Inflammatory macrophage treated with lipopolysaccharide for 1 hour (primary cell): Measurements from ENCODE around the gene STARD5.

ENCODE experiments used
- DNase-seq, 2 donors: peaks; one replicate each; pipeline ENCODE4 v3.0.0-alpha.2; 2020 to 2022

The STARD5 gene

GRCh38 chr15:81271761-81272644 is 51.9 kb downstream of the STARD5 start:
- DNase-seq = no peak

GRCh38 chr15:81270781-81271491 is 53.0 kb downstream of the STARD5 start:
- no peak for DNase-seq

GRCh38 chr15:81270188-81270587 is 53.8 kb downstream of the STARD5 start:
- DNase-seq = no peak

- DNase-seq = peak; percentile 81 to 88
Observed at GRCh38 chr15:81268881-81269601, 54.9 kb downstream of the STARD5 start.

GRCh38 chr15:81268340-81268739 is 55.6 kb downstream of the STARD5 start:
- no peak for DNase-seq

GRCh38 chr15:81265944-81266775 is 57.8 kb downstream of the STARD5 start:
- DNase-seq = peak; percentile 64 to 93

GRCh38 chr15:81265256-81265943 is 58.5 kb downstream of the STARD5 start:
- peak; percentile 25 to 31 for DNase-seq

- DNase-seq = no peak
Observed at GRCh38 chr15:81264072-81264857, 59.7 kb downstream of the STARD5 start.

GRCh38 chr15:81263477-81263876 is 60.5 kb downstream of the STARD5 start:
- DNase-seq = no peak

- DNase-seq = no peak
Observed at GRCh38 chr15:81261172-81261811, 62.6 kb downstream of the STARD5 start.

- no peak for DNase-seq
Observed at GRCh38 chr15:81259760-81260298, 64.1 kb downstream of the STARD5 start.
